Keratinocyte (primary cell): ENCODE data around the gene STX18. TPM values are rescaled to one million over a fixed set of nuclear protein-coding genes. Genes with fewer than 3 reads are reported as not detected.
A peak's percentile ranks its signal among the peaks of the same experiment; 100 is the strongest.

Experiments used
- DNase-seq: peaks from one replicate; pipeline ENCODE4 v3.0.0-alpha.2; 2011; ENCODE audit warnings: low read depth, missing footprints, low spot score
- FAIRE-seq: peaks from 2 replicates; lab custom pipeline; 2011; peaks lifted over from hg19 to GRCh38; lab: Jason Lieb, UNC
- H2AFZ ChIP-seq: 2 replicates; pipeline ENCODE4 v1.6.0; 2012; ENCODE audit warnings: low read length, control low read depth, inconsistent platforms; ENCODE audit not compliant: control insufficient read depth
- H3K27ac ChIP-seq: 2 replicates; pipeline ENCODE4 v1.5.1; 2011; ENCODE audit warnings: low read length; ENCODE audit not compliant: control insufficient read depth, insufficient read depth
- H3K27me3 ChIP-seq: 3 replicates; pipeline ENCODE4 v1.6.0; 2011; ENCODE audit warnings: low read length; ENCODE audit not compliant: control insufficient read depth, insufficient read depth; ENCODE audit errors: extremely low read depth
- H3K36me3 ChIP-seq, 2 experiments: 2 replicates in 1 of 2; 3 replicates in 1 of 2; pipeline ENCODE4 v1.5.1; 2011; ENCODE audit warnings: low read length in 2 of 2, mild to moderate bottlenecking in 1 of 2; ENCODE audit not compliant: control insufficient read depth in 2 of 2, insufficient read depth in 2 of 2; ENCODE audit errors: extremely low read depth in 1 of 2
- H3K4me1 ChIP-seq: 3 replicates; pipeline ENCODE4 v1.5.1; 2011; ENCODE audit warnings: low read length; ENCODE audit not compliant: control insufficient read depth, insufficient read depth; ENCODE audit errors: extremely low read depth
- H3K4me2 ChIP-seq: 3 replicates; pipeline ENCODE4 v1.6.0; 2011; ENCODE audit warnings: low read depth, low read length; ENCODE audit not compliant: control insufficient read depth, insufficient read depth; ENCODE audit errors: extremely low read depth
- H3K4me3 ChIP-seq, 3 experiments: fragments of 200-600 bp in 1 of 3; sonication (generic) in 1 of 3; 2 replicates in 2 of 3; 3 replicates in 1 of 3; pipeline ENCODE4 v1.5.1; 2011 to 2016; ENCODE audit warnings: low read length in 3 of 3, mild to moderate bottlenecking in 3 of 3, control low read depth in 2 of 3, inconsistent platforms in 1 of 3, low read depth in 1 of 3, mixed read lengths in 1 of 3, mixed run types in 1 of 3, moderate library complexity in 1 of 3; ENCODE audit not compliant: control insufficient read depth in 2 of 3, insufficient read depth in 2 of 3; ENCODE audit errors: extremely low read depth in 1 of 3
- H3K79me2 ChIP-seq: 2 replicates; pipeline ENCODE4 v1.6.0; 2012; ENCODE audit warnings: low read length; ENCODE audit not compliant: control insufficient read depth, insufficient read depth
- H3K9ac ChIP-seq: 3 replicates; pipeline ENCODE4 v1.6.0; 2011; ENCODE audit warnings: low read length; ENCODE audit not compliant: control insufficient read depth, insufficient read depth; ENCODE audit errors: extremely low read depth
- H3K9me1 ChIP-seq: 3 replicates; pipeline ENCODE4 v1.6.0; 2011; ENCODE audit warnings: low read length; ENCODE audit not compliant: control insufficient read depth, insufficient read depth; ENCODE audit errors: extremely low read depth
- H3K9me3 ChIP-seq: 2 replicates; pipeline ENCODE4 v1.5.1; 2012; ENCODE audit warnings: low read depth, low read length; ENCODE audit not compliant: control insufficient read depth
- H4K20me1 ChIP-seq: 3 replicates; pipeline ENCODE4 v1.6.0; 2011; ENCODE audit warnings: low read length; ENCODE audit not compliant: control insufficient read depth, insufficient read depth; ENCODE audit errors: extremely low read depth
- CTCF ChIP-seq, 3 experiments: IDR thresholded peaks in 1 of 3; conservative IDR thresholded peaks in 1 of 3; optimal IDR thresholded peaks in 1 of 3; 2 replicates in 2 of 3; 3 replicates in 1 of 3; pipeline versions ENCODE3 to v1.5.1; 2011; ENCODE audit warnings: low read length in 3 of 3, mild to moderate bottlenecking in 3 of 3, moderate library complexity in 2 of 3, control low read depth in 1 of 3, inconsistent platforms in 1 of 3; ENCODE audit not compliant: insufficient read depth in 2 of 3; ENCODE audit errors: extremely low read depth in 1 of 3
- EZH2 ChIP-seq: IDR thresholded peaks from one replicate; pipeline ENCODE4 v1.6.1; 2012; ENCODE audit warnings: inconsistent platforms, mild to moderate bottlenecking, low read length, moderate library complexity
- dilution Hi-C: fragments of 300-500 bp; cut with MboI; formaldehyde crosslinking; loops from one replicate; pipeline ENCODE4 v1.7.0; 2020; ENCODE audit warnings: low sequenced_read_pairs; ENCODE audit not compliant: extremely low pct_ligation_motif_present
- polyA plus RNA-seq, 5 experiments: library from polyadenylated mRNA; depleted of rRNA in 3 of 5; stranded (reverse) in 3 of 5; stranded (forward) in 1 of 5; unstranded in 1 of 5; fragments of >200 nt; gene quantifications; 1 replicate in 1 of 5; 2 replicates in 3 of 5; 3 replicates in 1 of 5; pipeline versions ENCODE4 v1.2.1 to v1.2.3, GENCODE V29; 2011 to 2012; ENCODE audit warnings: missing spikeins in 2 of 5, low read depth in 1 of 5, low replicate concordance in 1 of 5

Gene STX18
- polyA plus RNA-seq, 1 donor (not counting 4 experiments of a cell fraction or from before 2014, with no cell fraction given), result 21.6 TPM

GRCh38 chr4:4402966-4403365 lies 138.9 kb downstream of the STX18 start:
- H3K4me2 ChIP-seq, result peak overlapping the region; percentile 25
- H3K27me3 ChIP-seq, result no peaks in the 10 kb centered on the region
- H3K4me3 ChIP-seq, result no peak overlapping the region
- peaks cover 3% of the 10 kb centered on the region for H4K20me1 ChIP-seq
- DNase-seq, result peak; percentile 52
- H3K79me2 ChIP-seq, result no peaks in the 10 kb centered on the region
- H3K4me1 ChIP-seq, result peaks cover 10% of the 10 kb centered on the region
- no peaks in the 10 kb centered on the region for H3K9me1 ChIP-seq
- H3K27ac ChIP-seq, result no peak overlapping the region
- dilution Hi-C loops, result no loop called here
- H2AFZ ChIP-seq, result no peak overlapping the region
- no peak overlapping the region for H3K9ac ChIP-seq
- no peaks in the 10 kb centered on the region for H3K9me3 ChIP-seq
- peaks cover 0 to 1% of the 10 kb centered on the region in 2 experiments for H3K36me3 ChIP-seq
- FAIRE-seq, result peak; percentile 96
- TF ChIP-seq CTCF (optimal IDR thresholded peaks at IDR 0.05 in 1 of 3, IDR thresholded peaks at IDR 0.05 in 1 of 3, conservative IDR thresholded peaks at IDR 0.05 in 1 of 3; ENCODE audit: extremely low read depth in 1 of 3, insufficient read depth in 2 of 3, low read length in 3 of 3) (no peak), EZH2 (no peak)

GRCh38 chr4:4401036-4401435 lies 140.8 kb downstream of the STX18 start:
- FAIRE-seq, result no peak
- peaks cover 3% of the 10 kb centered on the region for H4K20me1 ChIP-seq
- H3K4me2 ChIP-seq, result no peak overlapping the region
- TF ChIP-seq EZH2 (no peak), CTCF (optimal IDR thresholded peaks at IDR 0.05 in 1 of 3, IDR thresholded peaks at IDR 0.05 in 1 of 3, conservative IDR thresholded peaks at IDR 0.05 in 1 of 3; ENCODE audit: extremely low read depth in 1 of 3, insufficient read depth in 2 of 3, low read length in 3 of 3) (no peak)
- H3K9me1 ChIP-seq, result no peaks in the 10 kb centered on the region
- H3K27ac ChIP-seq, result no peak overlapping the region
- no peak for DNase-seq
- H3K9ac ChIP-seq, result no peak overlapping the region
- no peaks in the 10 kb centered on the region for H3K9me3 ChIP-seq
- peaks cover 22% of the 10 kb centered on the region for H3K4me1 ChIP-seq
- peaks cover 0 to 4% of the 10 kb centered on the region in 2 experiments for H3K36me3 ChIP-seq
- H2AFZ ChIP-seq, result no peak overlapping the region
- H3K79me2 ChIP-seq, result no peaks in the 10 kb centered on the region
- dilution Hi-C loops, result no loop called here
- no peak overlapping the region for H3K4me3 ChIP-seq
- no peaks in the 10 kb centered on the region for H3K27me3 ChIP-seq
